ENCODE measurements around the gene PPIL4. TPM values are rescaled to one million over a fixed set of nuclear protein-coding genes. Genes with fewer than 3 reads are reported as not detected.
"Not testable (repeated sequence)": the region's sequence is repeated elsewhere in the genome, so short reads cannot be mapped to it uniquely, and the experiment has no call there.

Gene PPIL4
- total RNA-seq, 1 experiment from 2014 or later, result 37.2 TPM

GRCh38 chr6:149468179-149468578, 77.7 kb downstream of the PPIL4 start:
- ChIA-PET POLR2A (no interaction called here), CTCF (no interaction called here)
- H3K9me3 Mint-ChIP-seq (ENCODE audit: unreplicated experiment), result no peaks in the 10 kb centered on the region
- H3K27me3 Mint-ChIP-seq (ENCODE audit: insufficient read depth, unreplicated experiment), result no peaks in the 10 kb centered on the region
- no peak overlapping the region for H3K27ac Mint-ChIP-seq (ENCODE audit: low read depth, unreplicated experiment)
- intact Hi-C loops (cut with micrococcal nuclease), result no loop called here
- BruUV-seq (replicated peaks), result no TSS peak
- H3K4me3 Mint-ChIP-seq (ENCODE audit: unreplicated experiment), result no peak overlapping the region
- no peaks in the 10 kb centered on the region for H3K4me1 Mint-ChIP-seq (ENCODE audit: insufficient read depth, unreplicated experiment)
- peaks cover 6% of the 10 kb centered on the region for H3K36me3 Mint-ChIP-seq (ENCODE audit: insufficient read depth, unreplicated experiment)
- TF ChIP-seq, protein P1, sequence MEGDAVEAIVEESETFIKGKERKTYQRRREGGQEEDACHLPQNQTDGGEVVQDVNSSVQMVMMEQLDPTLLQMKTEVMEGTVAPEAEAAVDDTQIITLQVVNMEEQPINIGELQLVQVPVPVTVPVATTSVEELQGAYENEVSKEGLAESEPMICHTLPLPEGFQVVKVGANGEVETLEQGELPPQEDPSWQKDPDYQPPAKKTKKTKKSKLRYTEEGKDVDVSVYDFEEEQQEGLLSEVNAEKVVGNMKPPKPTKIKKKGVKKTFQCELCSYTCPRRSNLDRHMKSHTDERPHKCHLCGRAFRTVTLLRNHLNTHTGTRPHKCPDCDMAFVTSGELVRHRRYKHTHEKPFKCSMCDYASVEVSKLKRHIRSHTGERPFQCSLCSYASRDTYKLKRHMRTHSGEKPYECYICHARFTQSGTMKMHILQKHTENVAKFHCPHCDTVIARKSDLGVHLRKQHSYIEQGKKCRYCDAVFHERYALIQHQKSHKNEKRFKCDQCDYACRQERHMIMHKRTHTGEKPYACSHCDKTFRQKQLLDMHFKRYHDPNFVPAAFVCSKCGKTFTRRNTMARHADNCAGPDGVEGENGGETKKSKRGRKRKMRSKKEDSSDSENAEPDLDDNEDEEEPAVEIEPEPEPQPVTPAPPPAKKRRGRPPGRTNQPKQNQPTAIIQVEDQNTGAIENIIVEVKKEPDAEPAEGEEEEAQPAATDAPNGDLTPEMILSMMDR (IDR thresholded peaks at IDR 0.05; ENCODE audit: unreplicated experiment), result no peak
- no peak for DNase-seq (ENCODE audit: unreplicated experiment)

- Mint-ChIP-seq H3K4me3 (ENCODE audit: unreplicated experiment) (no peak overlapping the region), H3K4me1 (ENCODE audit: insufficient read depth, unreplicated experiment) (no peaks in the 10 kb centered on the region), H3K27ac (ENCODE audit: low read depth, unreplicated experiment) (no peak overlapping the region), H3K36me3 (ENCODE audit: insufficient read depth, unreplicated experiment) (peaks cover 6% of the 10 kb centered on the region), H3K27me3 (ENCODE audit: insufficient read depth, unreplicated experiment) (no peaks in the 10 kb centered on the region), H3K9me3 (ENCODE audit: unreplicated experiment) (no peaks in the 10 kb centered on the region)
- intact Hi-C loops (cut with micrococcal nuclease), result no loop called here
- BruUV-seq (replicated peaks), result no TSS peak
- TF ChIP-seq, protein P1 (IDR thresholded peaks at IDR 0.05; ENCODE audit: unreplicated experiment), result no peak
- CTCF ChIA-PET, result no interaction called here
- POLR2A ChIA-PET, result no interaction called here
- no peak for DNase-seq (ENCODE audit: unreplicated experiment)
Measured at GRCh38 chr6:149467265-149467664, 78.6 kb downstream of the PPIL4 start.

GRCh38 chr6:149464411-149464810, 81.4 kb downstream of the PPIL4 start:
- H3K27ac Mint-ChIP-seq (ENCODE audit: low read depth, unreplicated experiment), result no peak overlapping the region
- peak; percentile 23 for DNase-seq (ENCODE audit: unreplicated experiment)
- TF ChIP-seq, protein P1 (IDR thresholded peaks at IDR 0.05; ENCODE audit: unreplicated experiment), result no peak
- no peaks in the 10 kb centered on the region for H3K27me3 Mint-ChIP-seq (ENCODE audit: insufficient read depth, unreplicated experiment)
- H3K4me3 Mint-ChIP-seq (ENCODE audit: unreplicated experiment), result no peak overlapping the region
- peaks cover 6% of the 10 kb centered on the region for H3K36me3 Mint-ChIP-seq (ENCODE audit: insufficient read depth, unreplicated experiment)
- BruUV-seq (replicated peaks), result no TSS peak
- POLR2A ChIA-PET, result interaction anchor here (1.0 to 1.5 kb wide), 2 partner anchors 10 to 460 kb away, joined by 3 to 4 read pairs; no protein-coding TSS in a partner anchor
- CTCF ChIA-PET, result interaction anchor here (0.7 to 0.8 kb wide), 2 partner anchors 33 to 382 kb away, joined by 3 to 4 read pairs; no protein-coding TSS in a partner anchor
- no peaks in the 10 kb centered on the region for H3K4me1 Mint-ChIP-seq (ENCODE audit: insufficient read depth, unreplicated experiment)
- intact Hi-C loops (cut with micrococcal nuclease), result no loop called here
- no peaks in the 10 kb centered on the region for H3K9me3 Mint-ChIP-seq (ENCODE audit: unreplicated experiment)

DNA sequence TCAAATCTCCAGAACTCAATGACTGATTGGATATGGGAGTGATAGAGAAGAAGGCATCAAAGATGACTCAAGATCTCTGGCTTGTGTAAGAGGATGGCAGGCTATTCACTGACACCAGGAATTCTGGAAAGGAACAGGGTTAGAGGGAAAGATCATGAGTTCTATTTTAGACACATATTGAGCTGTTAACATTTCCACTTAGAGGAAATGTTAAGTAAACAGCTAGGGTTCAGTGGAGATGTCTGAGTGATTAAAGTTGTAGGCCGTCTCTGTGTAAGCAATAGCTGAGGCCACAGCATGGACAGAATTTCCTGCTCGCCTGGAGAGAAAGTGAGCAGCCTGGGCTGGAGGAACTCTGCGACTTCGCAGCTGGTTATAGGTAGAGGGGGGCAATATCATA, 82.1 kb downstream of the PPIL4 start:
- ChIA-PET CTCF (interaction anchor here (0.6 kb wide), 1 partner anchor 712 kb away, joined by 3 read pairs; no protein-coding TSS in a partner anchor), POLR2A (no interaction called here)
- peaks cover 6% of the 10 kb centered on the region for H3K36me3 Mint-ChIP-seq (ENCODE audit: insufficient read depth, unreplicated experiment)
- DNase-seq (ENCODE audit: unreplicated experiment), result no peak
- no TSS peak for BruUV-seq (replicated peaks)
- H3K27ac Mint-ChIP-seq (ENCODE audit: low read depth, unreplicated experiment), result no peak overlapping the region
- H3K4me1 Mint-ChIP-seq (ENCODE audit: insufficient read depth, unreplicated experiment), result no peaks in the 10 kb centered on the region
- intact Hi-C loops (cut with micrococcal nuclease), result no loop called here
- TF ChIP-seq, protein P1 (IDR thresholded peaks at IDR 0.05; ENCODE audit: unreplicated experiment), result no peak
- H3K27me3 Mint-ChIP-seq (ENCODE audit: insufficient read depth, unreplicated experiment), result no peaks in the 10 kb centered on the region
- H3K9me3 Mint-ChIP-seq (ENCODE audit: unreplicated experiment), result no peaks in the 10 kb centered on the region
- H3K4me3 Mint-ChIP-seq (ENCODE audit: unreplicated experiment), result no peak overlapping the region

- DNase-seq (ENCODE audit: unreplicated experiment); H3K9me3 Mint-ChIP-seq (ENCODE audit: unreplicated experiment); H3K36me3 Mint-ChIP-seq (ENCODE audit: insufficient read depth, unreplicated experiment); BruUV-seq (replicated peaks); H3K4me1 Mint-ChIP-seq (ENCODE audit: insufficient read depth, unreplicated experiment); POLR2A ChIA-PET; H3K27ac Mint-ChIP-seq (ENCODE audit: low read depth, unreplicated experiment); H3K27me3 Mint-ChIP-seq (ENCODE audit: insufficient read depth, unreplicated experiment); intact Hi-C loops (cut with micrococcal nuclease); H3K4me3 Mint-ChIP-seq (ENCODE audit: unreplicated experiment); CTCF ChIA-PET: not testable (repeated sequence)
Measured at GRCh38 chr6:149462712-149463111, 83.1 kb downstream of the PPIL4 start.

Measured in MCF 10A (cell line).